NCI-H774 (cell line): ENCODE data around the gene RIPK4.

Experiments used
- DNase-seq: peaks from one replicate; lab custom pipeline; 2025; lab: John Stamatoyannopoulos, UW

RIPK4 gene

DNA sequence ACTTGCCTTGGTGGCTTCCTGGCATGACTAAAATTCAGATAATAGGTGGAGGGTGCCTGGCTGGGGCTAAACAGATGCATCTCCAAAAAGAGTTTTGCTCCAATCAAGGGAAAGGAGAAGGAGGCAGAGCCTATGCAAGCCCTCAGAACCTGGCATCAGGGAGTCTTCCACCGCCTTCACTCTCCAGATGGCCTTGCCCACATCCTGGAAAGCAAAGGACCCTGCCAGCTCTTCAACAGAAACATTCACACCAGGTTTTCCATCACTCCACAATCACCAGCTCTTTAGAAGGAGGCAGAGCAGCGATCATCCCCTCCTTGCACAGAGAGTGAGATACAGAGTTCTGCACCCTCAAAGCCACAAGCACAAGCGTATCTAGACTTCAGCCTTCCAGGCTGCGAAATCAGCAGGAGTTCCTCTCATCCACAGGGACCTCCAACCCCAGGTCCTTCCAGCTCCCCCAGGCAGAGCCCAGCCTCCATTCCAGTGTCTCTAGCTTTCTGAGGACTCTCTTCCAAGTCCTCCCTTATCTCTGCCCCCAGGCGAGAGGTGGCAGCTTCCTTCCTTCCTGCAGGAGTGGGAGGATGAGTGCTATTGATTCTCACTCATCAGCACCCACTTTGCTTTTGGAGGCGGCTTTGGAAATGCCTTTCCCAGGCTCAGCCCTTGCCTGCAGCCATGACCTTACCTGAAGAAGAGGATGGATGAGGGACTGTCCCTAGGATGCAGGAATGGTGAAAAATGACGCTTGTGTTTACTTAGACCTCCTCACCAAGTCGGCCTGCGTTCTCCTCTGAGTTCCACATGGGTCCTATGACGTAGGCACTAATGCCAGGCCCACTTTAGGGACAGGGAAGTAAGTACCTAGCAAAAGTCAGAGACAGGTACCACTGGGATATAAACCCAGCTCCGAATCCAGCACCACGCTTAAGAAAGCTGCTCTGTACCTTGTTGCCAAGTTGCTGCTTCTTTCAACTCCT is 75.4 kb downstream of the RIPK4 start:
- DNase-seq: no peak
